ENCODE measurements around the gene SH2B3.

DNA sequence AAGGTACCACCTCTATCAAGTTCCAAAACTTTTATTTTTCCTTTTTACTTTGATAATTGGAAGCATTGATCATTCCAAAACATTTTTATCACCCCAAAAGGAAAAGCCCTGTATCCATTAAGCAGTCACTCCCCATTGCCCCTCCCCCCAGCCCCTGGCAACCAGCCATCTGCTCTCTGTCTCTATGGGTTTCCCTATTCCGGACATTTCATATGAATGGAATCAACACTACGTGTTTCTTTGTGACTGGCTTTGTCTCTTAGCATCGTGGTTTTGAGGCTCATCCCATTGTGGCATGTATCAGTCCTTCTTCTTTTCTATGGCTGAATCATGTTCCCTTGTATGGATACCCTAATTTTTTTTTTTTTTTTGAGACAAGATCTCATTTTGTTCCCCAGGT, 18.8 kb upstream of the SH2B3 start:
- TF ChIP-seq, protein P1, sequence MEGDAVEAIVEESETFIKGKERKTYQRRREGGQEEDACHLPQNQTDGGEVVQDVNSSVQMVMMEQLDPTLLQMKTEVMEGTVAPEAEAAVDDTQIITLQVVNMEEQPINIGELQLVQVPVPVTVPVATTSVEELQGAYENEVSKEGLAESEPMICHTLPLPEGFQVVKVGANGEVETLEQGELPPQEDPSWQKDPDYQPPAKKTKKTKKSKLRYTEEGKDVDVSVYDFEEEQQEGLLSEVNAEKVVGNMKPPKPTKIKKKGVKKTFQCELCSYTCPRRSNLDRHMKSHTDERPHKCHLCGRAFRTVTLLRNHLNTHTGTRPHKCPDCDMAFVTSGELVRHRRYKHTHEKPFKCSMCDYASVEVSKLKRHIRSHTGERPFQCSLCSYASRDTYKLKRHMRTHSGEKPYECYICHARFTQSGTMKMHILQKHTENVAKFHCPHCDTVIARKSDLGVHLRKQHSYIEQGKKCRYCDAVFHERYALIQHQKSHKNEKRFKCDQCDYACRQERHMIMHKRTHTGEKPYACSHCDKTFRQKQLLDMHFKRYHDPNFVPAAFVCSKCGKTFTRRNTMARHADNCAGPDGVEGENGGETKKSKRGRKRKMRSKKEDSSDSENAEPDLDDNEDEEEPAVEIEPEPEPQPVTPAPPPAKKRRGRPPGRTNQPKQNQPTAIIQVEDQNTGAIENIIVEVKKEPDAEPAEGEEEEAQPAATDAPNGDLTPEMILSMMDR (IDR thresholded peaks at IDR 0.05; ENCODE audit: poor library complexity, severe bottlenecking) = no peak
- TF ChIP-seq EP300 (conservative IDR thresholded peaks at IDR 0.05; ENCODE audit: poor library complexity, severe bottlenecking) (no peak), EZH2 (IDR thresholded peaks at IDR 0.05; ENCODE audit: borderline replicate concordance, insufficient read depth, low read length, poor library complexity, severe bottlenecking) (no peak)

Data from neural cell (in vitro differentiated cells).